Coronary artery (tissue), 2 donors: ENCODE data around the gene SCARF1.
A peak's percentile ranks its signal among the peaks of the same experiment; 100 is the strongest.

Experiments used
- DNase-seq: peaks from one replicate; pipeline ENCODE4 v3.0.0-alpha.2; 2017; ENCODE audit warnings: low spot score
- H3K27ac ChIP-seq, 2 donors: fragments of 200-600 bp; sonication (generic); one replicate each; pipeline ENCODE4 v1.5.1; 2016 to 2019
- H3K4me3 ChIP-seq: fragments of 200-600 bp; sonication (generic); 2 replicates; pipeline ENCODE4 v1.5.1; 2016; ENCODE audit warnings: mild to moderate bottlenecking, moderate library complexity
- CTCF ChIP-seq: fragments of 200-600 bp; sonication (generic); IDR thresholded peaks from one replicate; pipeline ENCODE4 v1.5.1; 2019; ENCODE audit warnings: antibody characterized with exemption

Gene SCARF1

GRCh38 chr17:1627182-1627981 lies 18.1 kb downstream of the SCARF1 start:
- peak; percentile 76 for DNase-seq
- TF ChIP-seq CTCF = no peak
- Histone ChIP-seq H3K4me3 (peak overlapping the region; percentile 82), H3K27ac (peak overlapping the region; percentile 94 to 95)

- peak overlapping the region in 1 of 2 donors; percentile 94 for H3K27ac ChIP-seq
- no peak for DNase-seq
- no peak for TF ChIP-seq CTCF
- peak overlapping the region; percentile 82 for H3K4me3 ChIP-seq
These were observed 19.2 kb downstream of the SCARF1 start for GRCh38 chr17:1626333-1626732.

GRCh38 chr17:1625581-1625980 lies 20.0 kb downstream of the SCARF1 start:
- H3K4me3 ChIP-seq = no peak overlapping the region
- H3K27ac ChIP-seq = no peak overlapping the region
- DNase-seq = no peak
- TF ChIP-seq CTCF = no peak

- DNase-seq = no peak
- no peak for TF ChIP-seq CTCF
- H3K27ac ChIP-seq = no peak overlapping the region
- no peak overlapping the region for H3K4me3 ChIP-seq
These were observed 20.5 kb downstream of the SCARF1 start for GRCh38 chr17:1625053-1625452.

- H3K27ac ChIP-seq = no peak overlapping the region
- no peak for TF ChIP-seq CTCF
- DNase-seq = no peak
These were observed 20.9 kb downstream of the SCARF1 start for GRCh38 chr17:1624650-1625049.

GRCh38 chr17:1623057-1623630 lies 22.4 kb downstream of the SCARF1 start:
- H3K27ac ChIP-seq = no peak overlapping the region
- no peak for TF ChIP-seq CTCF

More at GRCh38 chr17:1624650-1625049, 20.9 kb downstream of the SCARF1 start:
- H3K4me3 ChIP-seq = no peak overlapping the region

More at GRCh38 chr17:1623057-1623630, 22.4 kb downstream of the SCARF1 start:
- DNase-seq = no peak
- H3K4me3 ChIP-seq = no peak overlapping the region
